Fibroblast of lung (primary cell): ENCODE data around the gene CADM2.

Source experiments
- EZH2 ChIP-seq: IDR thresholded peaks from 2 replicates; pipeline ENCODE4 v1.5.1; 2012; ENCODE audit warnings: low read length, control low read depth, mild to moderate bottlenecking; ENCODE audit errors: missing control alignments
- TF ChIP-seq, protein P1 (sequence below), 2 donors: IDR thresholded peaks in 1 of 2; conservative IDR thresholded peaks in 1 of 2; 1 replicate in 1 of 2; 2 replicates in 1 of 2; pipeline ENCODE4 v1.5.1; 2011 to 2012; ENCODE audit warnings: low read length in 2 of 2, control low read depth in 1 of 2, inconsistent platforms in 1 of 2, low read depth in 1 of 2, mild to moderate bottlenecking in 1 of 2

DNA sequence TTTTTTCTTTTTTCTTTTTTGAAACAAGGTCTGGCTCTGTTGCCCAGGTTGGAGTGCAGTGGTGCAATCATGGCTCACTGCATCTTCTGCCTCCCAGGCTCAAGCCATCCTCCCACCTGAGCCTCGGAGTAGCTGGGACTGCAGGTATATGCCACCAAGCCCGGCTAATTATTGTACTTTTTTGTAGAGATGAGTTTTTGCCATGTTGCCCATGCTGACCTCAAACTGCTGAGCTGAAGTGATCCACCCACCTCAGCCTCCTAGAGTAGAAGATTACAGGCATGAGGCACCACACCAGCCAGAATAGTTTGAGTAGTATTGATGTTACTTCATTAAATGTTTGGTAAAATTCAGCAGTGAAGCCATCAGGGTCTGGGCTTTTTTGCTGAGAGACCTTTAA is 251.8 kb downstream of the CADM2 start:
- TF ChIP-seq, protein P1, sequence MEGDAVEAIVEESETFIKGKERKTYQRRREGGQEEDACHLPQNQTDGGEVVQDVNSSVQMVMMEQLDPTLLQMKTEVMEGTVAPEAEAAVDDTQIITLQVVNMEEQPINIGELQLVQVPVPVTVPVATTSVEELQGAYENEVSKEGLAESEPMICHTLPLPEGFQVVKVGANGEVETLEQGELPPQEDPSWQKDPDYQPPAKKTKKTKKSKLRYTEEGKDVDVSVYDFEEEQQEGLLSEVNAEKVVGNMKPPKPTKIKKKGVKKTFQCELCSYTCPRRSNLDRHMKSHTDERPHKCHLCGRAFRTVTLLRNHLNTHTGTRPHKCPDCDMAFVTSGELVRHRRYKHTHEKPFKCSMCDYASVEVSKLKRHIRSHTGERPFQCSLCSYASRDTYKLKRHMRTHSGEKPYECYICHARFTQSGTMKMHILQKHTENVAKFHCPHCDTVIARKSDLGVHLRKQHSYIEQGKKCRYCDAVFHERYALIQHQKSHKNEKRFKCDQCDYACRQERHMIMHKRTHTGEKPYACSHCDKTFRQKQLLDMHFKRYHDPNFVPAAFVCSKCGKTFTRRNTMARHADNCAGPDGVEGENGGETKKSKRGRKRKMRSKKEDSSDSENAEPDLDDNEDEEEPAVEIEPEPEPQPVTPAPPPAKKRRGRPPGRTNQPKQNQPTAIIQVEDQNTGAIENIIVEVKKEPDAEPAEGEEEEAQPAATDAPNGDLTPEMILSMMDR (conservative IDR thresholded peaks at IDR 0.05 in 1 of 2, IDR thresholded peaks at IDR 0.05 in 1 of 2; ENCODE audit: low read depth in 1 of 2, low read length in 2 of 2): no peak
- TF ChIP-seq EZH2: no peak
